SH-SY5Y (cell line): ENCODE measurements around the gene HSPA2.

Source experiments
- GATA2 ChIP-seq: IDR thresholded peaks from 2 replicates; pipeline ENCODE4 v1.6.1; 2011; ENCODE audit warnings: mild to moderate bottlenecking, low read depth, low read length
- GATA3 ChIP-seq: IDR thresholded peaks from 2 replicates; pipeline ENCODE4 v1.6.1; 2011; ENCODE audit warnings: low read depth, mild to moderate bottlenecking, low read length, moderate library complexity

DNA sequence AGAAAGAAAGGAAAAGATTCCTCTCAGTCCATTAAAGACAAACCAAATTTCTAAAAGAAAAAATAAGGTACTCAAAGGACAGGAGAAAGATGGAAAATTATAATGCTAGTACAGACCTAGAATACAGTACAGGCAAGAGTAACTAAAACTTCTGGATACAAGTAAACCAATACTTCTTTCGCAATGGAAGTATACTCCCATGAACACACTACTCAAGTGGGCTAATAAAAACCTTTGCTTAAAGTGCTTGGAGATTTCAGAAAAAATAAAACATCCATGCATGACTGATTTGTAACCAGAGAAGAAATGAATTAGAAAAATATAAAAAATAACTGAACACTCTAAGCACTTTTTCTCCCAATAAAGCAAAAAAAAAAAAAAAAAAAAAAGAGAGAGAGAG, 40.5 kb upstream of the HSPA2 start:
- TF ChIP-seq GATA2 = no peak
- no peak for TF ChIP-seq GATA3
